HG03066 (cell line): ENCODE data around the gene LYRM4.

ENCODE experiments used
- ATAC-seq: cut with Tn5 transposase; IDR thresholded peaks from one replicate; pipeline ENCODE4 v1.9.1; 2021; ENCODE audit warnings: low read depth; ENCODE audit not compliant: unreplicated experiment

LYRM4 gene

GRCh38 chr6:5260661-5261544 is at the start of gene LYRM4, which contains the start of gene FARS2:
Gene LYRM4, minus strand, starts transcription at chr6:5260950. Its CDS starts 217 bp downstream, at chr6:5260733.
Gene FARS2, plus strand, starts transcription at chr6:5261513.
- ATAC-seq: peak; percentile 78

GRCh38 chr6:5308066-5308465 is 47.3 kb upstream of the LYRM4 start:
- ATAC-seq: no peak

GRCh38 chr6:5307058-5307457 is 46.3 kb upstream of the LYRM4 start:
- no peak for ATAC-seq

GRCh38 chr6:5305968-5306626 is 45.3 kb upstream of the LYRM4 start:
- ATAC-seq: no peak

GRCh38 chr6:5303682-5304081 is 42.9 kb upstream of the LYRM4 start:
- ATAC-seq: no peak

- peak; percentile 69 for ATAC-seq
Observed at GRCh38 chr6:5302995-5303622, 42.4 kb upstream of the LYRM4 start.

GRCh38 chr6:5302220-5302946 is 41.6 kb upstream of the LYRM4 start:
- ATAC-seq: peak; percentile 73

GRCh38 chr6:5300206-5300764 is 39.5 kb upstream of the LYRM4 start:
- no peak for ATAC-seq

- no peak for ATAC-seq
Observed at GRCh38 chr6:5295623-5296022, 34.9 kb upstream of the LYRM4 start.

GRCh38 chr6:5294392-5295211 is 33.9 kb upstream of the LYRM4 start:
- no peak for ATAC-seq

GRCh38 chr6:5293692-5294091 is 32.9 kb upstream of the LYRM4 start:
- ATAC-seq: no peak

- no peak for ATAC-seq
Observed at GRCh38 chr6:5292154-5292553, 31.4 kb upstream of the LYRM4 start.

- no peak for ATAC-seq
Observed at GRCh38 chr6:5290500-5290899, 29.8 kb upstream of the LYRM4 start.

GRCh38 chr6:5290097-5290496 is 29.3 kb upstream of the LYRM4 start:
- no peak for ATAC-seq

- ATAC-seq: no peak
Observed at GRCh38 chr6:5287966-5288297, 27.2 kb upstream of the LYRM4 start.

GRCh38 chr6:5287205-5287965 is 26.6 kb upstream of the LYRM4 start:
- no peak for ATAC-seq

GRCh38 chr6:5286780-5287179 is 26.0 kb upstream of the LYRM4 start:
- ATAC-seq: no peak

GRCh38 chr6:5285526-5285925 is 24.8 kb upstream of the LYRM4 start:
- ATAC-seq: no peak

- ATAC-seq: no peak
Observed at GRCh38 chr6:5285081-5285480, 24.3 kb upstream of the LYRM4 start.
